Choroid plexus epithelial cell (primary cell): Measurements from ENCODE around the gene SVOP.

Experiments
- DNase-seq: peaks from one replicate; pipeline ENCODE4 v3.0.0-alpha.2; 2010; ENCODE audit warnings: low read depth
- H3K4me3 ChIP-seq: 2 replicates; pipeline ENCODE4 v1.5.1; 2011; ENCODE audit warnings: low read depth, mild to moderate bottlenecking, control low read depth, low read length, moderate library complexity
- CTCF ChIP-seq: conservative IDR thresholded peaks from 2 replicates; pipeline ENCODE4 v1.5.1; 2011; ENCODE audit warnings: low read depth, mild to moderate bottlenecking, control low read depth, inconsistent platforms, low read length, moderate library complexity

Gene SVOP

GRCh38 chr12:108915632-108916133 lies 105.2 kb downstream of the SVOP start:
- H3K4me3 ChIP-seq, result no peak overlapping the region
- DNase-seq, result no peak
- no peak for TF ChIP-seq CTCF

DNA sequence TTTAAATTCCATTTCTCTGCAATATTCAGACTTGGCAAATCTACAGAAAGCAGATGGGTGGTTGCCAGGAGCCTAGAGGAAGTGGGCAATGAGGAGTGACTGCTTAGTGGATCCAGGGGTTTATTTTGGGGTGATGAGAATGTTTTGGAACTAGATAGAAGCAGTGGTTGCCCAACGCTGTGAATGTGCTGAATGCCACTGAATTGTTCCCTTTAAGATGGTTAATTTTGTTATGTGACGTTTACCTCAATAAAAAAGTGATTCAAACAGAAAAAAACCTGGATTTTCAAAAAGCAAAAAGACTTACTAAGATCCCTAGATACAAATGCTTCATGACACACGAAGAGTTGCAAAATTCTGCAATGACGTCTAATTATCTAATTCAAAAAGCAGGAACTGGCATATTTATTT lies 106.7 kb downstream of the SVOP start:
- no peak overlapping the region for H3K4me3 ChIP-seq
- DNase-seq, result peak; percentile 15
- TF ChIP-seq CTCF, result no peak

GRCh38 chr12:108912361-108912760 lies 108.5 kb downstream of the SVOP start:
- H3K4me3 ChIP-seq, result no peak overlapping the region
- DNase-seq, result no peak
- no peak for TF ChIP-seq CTCF

- DNase-seq, result no peak
- no peak overlapping the region for H3K4me3 ChIP-seq
- TF ChIP-seq CTCF, result no peak
Observed at GRCh38 chr12:108911915-108912314, 109.0 kb downstream of the SVOP start.

- DNase-seq, result no peak
Observed at GRCh38 chr12:108910336-108910735, 110.5 kb downstream of the SVOP start.

GRCh38 chr12:108907839-108908351 lies 113.0 kb downstream of the SVOP start:
- H3K4me3 ChIP-seq, result no peak overlapping the region
- no peak for TF ChIP-seq CTCF
- peak; percentile 8 for DNase-seq

More at GRCh38 chr12:108910336-108910735, 110.5 kb downstream of the SVOP start:
- no peak overlapping the region for H3K4me3 ChIP-seq
- no peak for TF ChIP-seq CTCF

DNA sequence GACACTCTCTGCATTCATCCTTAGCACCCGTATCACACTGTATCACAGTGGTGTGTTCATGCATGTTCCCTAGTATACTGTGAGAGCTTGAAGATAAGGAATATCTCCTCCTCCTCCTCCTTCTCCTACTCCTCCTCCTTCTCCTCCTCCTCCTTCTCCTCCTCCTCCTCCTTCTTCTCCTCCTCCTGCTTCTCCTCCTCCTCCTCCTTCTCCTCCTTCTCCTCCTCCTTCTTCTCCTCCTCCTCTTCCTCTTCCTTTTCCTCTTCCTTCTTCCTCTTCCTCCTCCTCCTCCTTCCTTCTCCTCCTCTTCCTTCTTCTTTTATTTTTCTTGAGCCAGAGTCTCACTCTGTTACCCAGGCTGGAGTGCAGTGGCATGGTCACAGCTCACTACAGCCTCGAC lies 113.9 kb downstream of the SVOP start:
- H3K4me3 ChIP-seq, result no peak overlapping the region
- no peak for DNase-seq
- TF ChIP-seq CTCF, result no peak
